Muscle of leg (tissue), 9 donors: ENCODE measurements around the gene PPM1K. TPM values are rescaled to one million over a fixed set of nuclear protein-coding genes. Genes with fewer than 3 reads are reported as not detected.

ENCODE experiments used
- polyA plus RNA-seq, 8 donors: library from polyadenylated mRNA; unstranded; fragments of 120-200 nt; gene quantifications; one replicate each; pipeline versions ENCODE4 v1.2.1 to v1.2.3, GENCODE V29; 2013; ENCODE audit warnings: inconsistent platforms in 1 of 8, low replicate concordance in 1 of 8; ENCODE audit not compliant: insufficient read length in 8 of 8, insufficient read depth in 1 of 8
- total RNA-seq: library from RNA; stranded (reverse); fragments of 120-200 nt; gene quantifications from one replicate; pipeline ENCODE4 v1.2.4, GENCODE V29; 2013

PPM1K gene
- total and polyA plus RNA-seq, 9 donors, result 10.9 to 22.5 (median 14.8) TPM

Other genes with a start within 250 kb of the PPM1K start
- gene ABCG2, start 125.9 kb downstream of the PPM1K start, total RNA-seq, result 5.3 TPM
- 1 to 10 TPM; 3.4 to 6.5 (median 4.4) TPM for gene ABCG2, start 125.9 kb downstream of the PPM1K start, polyA plus RNA-seq
- 1.3 TPM for gene HERC6, start 94.3 kb upstream of the PPM1K start, total RNA-seq
- 1 to 10 TPM in 4 of 8 donors, under 1 TPM in 4; 0.77 to 2.3 (median 1.1) TPM for gene HERC6, start 94.3 kb upstream of the PPM1K start, polyA plus RNA-seq
- gene HERC5, start 172.6 kb upstream of the PPM1K start, total RNA-seq, result 1.8 TPM
- gene HERC5, start 172.6 kb upstream of the PPM1K start, polyA plus RNA-seq, result 1 to 10 TPM; 1.3 to 2.1 (median 1.8) TPM
- 70.4 TPM for gene PYURF, start 239.2 kb upstream of the PPM1K start, total RNA-seq
- gene PYURF, start 239.2 kb upstream of the PPM1K start, polyA plus RNA-seq, result 10 to 100 TPM; 62.7 to 80.8 (median 70.7) TPM